ENCODE measurements around the gene SSBP2. TPM values are rescaled to one million over a fixed set of nuclear protein-coding genes. Genes with fewer than 3 reads are reported as not detected.
"Not testable (repeated sequence)": the region's sequence is repeated elsewhere in the genome, so short reads cannot be mapped to it uniquely, and the experiment has no call there.

The SSBP2 gene
- total RNA-seq, 1 experiment from 2014 or later = 13.8 TPM

DNA sequence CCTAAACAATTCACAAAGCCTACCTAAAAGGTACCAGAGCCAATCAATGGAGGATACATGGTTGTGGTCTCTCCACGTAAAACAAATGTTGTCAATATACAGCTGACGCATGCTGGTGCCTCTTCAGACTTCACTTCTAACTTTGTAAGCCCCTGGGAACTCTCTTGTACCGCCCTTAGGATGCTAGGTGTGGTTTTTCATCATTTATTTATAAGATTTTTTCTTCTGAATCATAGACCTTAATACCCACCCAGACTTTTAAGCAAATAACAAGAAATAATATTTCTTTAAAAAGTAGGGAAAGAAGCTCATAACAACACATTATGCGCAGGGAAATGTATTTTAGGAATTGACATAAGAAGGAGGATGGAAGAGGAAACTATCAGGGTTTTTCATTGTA lies 33.0 kb downstream of the SSBP2 start:
- no peak for DNase-seq
- H3K9me3 ChIP-seq = no peaks in the 10 kb centered on the region
- no peaks in the 10 kb centered on the region for H3K27me3 ChIP-seq
- H3K4me3 ChIP-seq = no peak overlapping the region
- no peaks in the 10 kb centered on the region for H3K36me3 ChIP-seq

- no peak for DNase-seq
- Histone ChIP-seq H3K27me3 (no peaks in the 10 kb centered on the region), H3K9me3 (no peaks in the 10 kb centered on the region), H3K36me3 (no peaks in the 10 kb centered on the region), H3K4me3 (no peak overlapping the region)
Measured at GRCh38 chr5:81717226-81717625, 33.7 kb downstream of the SSBP2 start.

- DNase-seq, H3K27me3 ChIP-seq, H3K4me3 ChIP-seq, H3K9me3 ChIP-seq, H3K36me3 ChIP-seq: not testable (repeated sequence)
Measured at GRCh38 chr5:81714076-81714475, 36.8 kb downstream of the SSBP2 start.

DNA sequence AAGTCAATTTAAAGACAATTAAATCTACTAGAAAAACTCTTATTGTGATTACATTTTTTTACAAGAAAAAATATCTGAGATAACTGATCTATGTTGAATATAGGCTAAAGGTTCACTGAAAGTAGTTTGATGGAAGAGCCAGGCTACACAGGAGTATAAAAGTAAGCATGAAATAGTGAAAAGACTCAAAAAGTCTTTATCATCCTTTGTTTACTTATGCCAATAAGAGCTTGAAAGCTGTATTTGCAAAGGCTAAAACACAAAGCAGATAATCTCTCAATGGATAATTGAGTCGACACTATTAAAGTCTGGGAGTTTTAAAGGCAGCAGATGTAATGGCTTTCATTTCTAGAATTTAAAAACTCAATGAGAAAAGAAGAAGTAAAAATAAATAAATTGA lies 42.0 kb downstream of the SSBP2 start:
- Histone ChIP-seq H3K9me3 (no peaks in the 10 kb centered on the region), H3K36me3 (no peaks in the 10 kb centered on the region), H3K4me3 (no peak overlapping the region), H3K27me3 (no peaks in the 10 kb centered on the region)
- DNase-seq = no peak

- Histone ChIP-seq H3K9me3 (peaks cover 4% of the 10 kb centered on the region; the same call in 1 of the 2 replicates), H3K36me3 (no peaks in the 10 kb centered on the region), H3K4me3 (no peak overlapping the region), H3K27me3 (no peaks in the 10 kb centered on the region)
- DNase-seq = no peak
Measured at GRCh38 chr5:81703840-81704239, 47.1 kb downstream of the SSBP2 start.

DNA sequence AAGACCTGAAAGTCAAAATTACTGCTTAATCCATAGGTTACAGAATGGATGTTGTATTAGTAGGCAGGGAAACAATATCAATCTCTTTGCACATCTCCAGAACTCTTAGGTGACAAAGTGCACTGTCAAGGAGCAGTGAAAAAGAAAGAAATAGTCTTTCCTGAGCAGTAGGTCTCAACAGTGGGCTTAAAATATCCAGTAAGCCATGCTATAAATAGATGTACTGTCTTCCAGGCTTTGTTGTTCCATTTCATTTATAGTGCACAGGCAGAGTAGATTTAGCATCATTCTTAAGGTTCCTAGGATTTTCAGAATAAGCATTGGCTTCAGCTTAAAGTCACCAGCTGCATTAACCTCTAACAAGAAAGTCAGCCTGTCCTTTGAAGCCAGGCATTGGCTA lies 50.7 kb downstream of the SSBP2 start:
- Histone ChIP-seq H3K4me3 (no peak overlapping the region), H3K9me3 (peaks cover 4% of the 10 kb centered on the region; the same call in 1 of the 2 replicates), H3K27me3 (no peaks in the 10 kb centered on the region)

GRCh38 chr5:81698813-81699212 lies 52.1 kb downstream of the SSBP2 start:
- Histone ChIP-seq H3K27me3 (no peaks in the 10 kb centered on the region), H3K36me3 (no peaks in the 10 kb centered on the region), H3K9me3 (peaks cover 4% of the 10 kb centered on the region; the same call in 1 of the 2 replicates), H3K4me3 (no peak overlapping the region)
- no peak for DNase-seq

More for the DNA sequence above, 50.7 kb downstream of the SSBP2 start:
- DNase-seq = no peak
- H3K36me3 ChIP-seq = no peaks in the 10 kb centered on the region

GRCh38 chr5:81696418-81697397 lies 54.2 kb downstream of the SSBP2 start:
- Histone ChIP-seq H3K27me3 (no peaks in the 10 kb centered on the region), H3K9me3 (peaks cover 4% of the 10 kb centered on the region; the same call in 1 of the 2 replicates), H3K4me3 (no peak overlapping the region), H3K36me3 (no peaks in the 10 kb centered on the region)
- no peak for DNase-seq

DNA sequence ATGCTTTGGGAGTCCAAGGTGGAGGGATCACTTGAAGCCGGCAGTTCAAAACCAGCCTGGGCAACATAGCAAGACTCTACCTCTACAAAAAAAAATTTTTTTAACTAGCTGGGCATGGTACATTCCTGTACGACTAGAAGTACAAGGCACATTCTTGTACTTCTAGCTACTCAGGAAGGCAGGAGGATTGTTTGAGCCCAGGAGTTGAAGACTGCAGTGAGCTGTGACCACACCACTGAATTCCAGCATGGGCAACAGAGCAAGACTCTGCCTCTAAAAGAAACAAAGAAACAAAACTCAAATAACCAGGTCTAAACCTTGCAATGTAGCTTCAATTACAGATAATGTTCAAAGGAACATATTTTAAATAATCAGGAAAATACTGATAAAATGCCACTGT lies 56.2 kb downstream of the SSBP2 start:
- no peaks in the 10 kb centered on the region for H3K27me3 ChIP-seq
- no peak overlapping the region for H3K4me3 ChIP-seq

GRCh38 chr5:81688215-81688614 lies 62.7 kb downstream of the SSBP2 start:
- H3K27me3 ChIP-seq = no peaks in the 10 kb centered on the region
- DNase-seq = no peak
- H3K36me3 ChIP-seq = no peaks in the 10 kb centered on the region
- no peak overlapping the region for H3K4me3 ChIP-seq
- peaks cover 15% of the 10 kb centered on the region for H3K9me3 ChIP-seq

More for the DNA sequence above, 56.2 kb downstream of the SSBP2 start:
- Histone ChIP-seq H3K9me3 (peaks cover 8% of the 10 kb centered on the region), H3K36me3 (no peaks in the 10 kb centered on the region)
- no peak for DNase-seq

DNA sequence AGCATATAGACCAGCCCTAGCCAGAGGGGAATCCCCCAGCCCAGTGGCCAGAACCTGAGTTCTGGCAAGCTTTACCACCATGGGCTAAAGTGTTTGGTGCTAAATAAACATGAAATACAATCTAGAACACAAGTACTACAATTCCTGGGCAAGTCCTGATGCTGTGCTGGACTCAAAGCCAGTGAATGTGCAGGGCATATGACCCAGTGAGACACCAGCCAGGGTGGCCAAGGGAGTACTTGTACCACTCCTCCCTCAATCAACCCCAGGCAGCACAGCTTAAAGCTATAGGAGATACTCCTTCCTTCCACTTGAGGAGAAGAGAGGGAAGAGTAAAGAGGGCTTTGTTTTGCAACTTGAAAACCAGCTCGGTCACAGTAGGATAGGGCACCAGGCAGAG lies 63.6 kb downstream of the SSBP2 start:
- Histone ChIP-seq H3K27me3 (no peaks in the 10 kb centered on the region), H3K9me3 (peaks cover 15% of the 10 kb centered on the region), H3K4me3 (no peak overlapping the region), H3K36me3 (no peaks in the 10 kb centered on the region)
- DNase-seq = no peak

DNA sequence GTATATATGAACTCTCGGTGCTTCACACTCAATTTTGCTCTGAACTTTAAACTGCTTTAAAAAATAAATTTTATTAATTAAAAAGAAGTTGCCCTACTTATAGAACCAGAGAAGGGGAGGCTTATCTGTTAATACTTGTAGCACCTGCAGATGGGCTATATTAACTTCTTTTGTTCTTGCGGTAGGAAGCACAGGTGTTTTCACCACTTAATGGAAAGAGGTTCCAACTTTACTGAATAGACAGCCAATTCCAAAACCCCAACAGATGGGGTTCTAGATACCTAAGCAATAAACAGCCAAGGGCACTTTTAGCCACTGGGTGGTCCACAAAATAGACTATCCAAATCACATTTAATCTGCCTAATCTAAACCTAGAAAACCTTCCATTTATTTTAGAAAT lies 65.4 kb downstream of the SSBP2 start:
- Histone ChIP-seq H3K9me3 (peaks cover 22% of the 10 kb centered on the region), H3K4me3 (no peak overlapping the region), H3K36me3 (no peaks in the 10 kb centered on the region), H3K27me3 (no peaks in the 10 kb centered on the region)
- no peak for DNase-seq

GRCh38 chr5:81679885-81680284 lies 71.0 kb downstream of the SSBP2 start:
- no peaks in the 10 kb centered on the region for H3K27me3 ChIP-seq
- no peak overlapping the region for H3K4me3 ChIP-seq
- no peaks in the 10 kb centered on the region for H3K36me3 ChIP-seq
- DNase-seq = no peak
- H3K9me3 ChIP-seq = peaks cover 7% of the 10 kb centered on the region

- no peaks in the 10 kb centered on the region for H3K27me3 ChIP-seq
Measured at GRCh38 chr5:81675420-81675819, 75.5 kb downstream of the SSBP2 start.

DNA sequence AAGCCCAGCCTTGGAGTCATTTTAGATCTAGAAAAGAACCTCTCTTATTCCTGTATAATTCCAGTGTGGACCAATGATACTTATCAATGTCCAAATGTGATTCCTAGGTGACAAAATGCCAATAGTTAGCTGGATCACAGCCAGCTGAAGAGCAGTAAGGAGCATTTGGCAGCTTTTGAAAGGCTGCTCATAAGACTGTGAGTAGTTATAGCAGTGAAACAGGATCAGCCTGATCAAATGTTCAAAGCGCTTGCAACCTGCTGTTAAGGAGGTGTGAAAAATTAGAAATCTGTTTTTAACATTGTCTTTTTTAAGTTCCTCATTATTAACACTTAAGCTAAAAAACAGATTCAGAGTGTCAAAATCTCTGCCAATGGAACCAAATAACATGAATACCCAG lies 85.1 kb downstream of the SSBP2 start:
- DNase-seq = no peak
- Histone ChIP-seq H3K27me3 (no peaks in the 10 kb centered on the region), H3K4me3 (no peak overlapping the region), H3K9me3 (no peaks in the 10 kb centered on the region), H3K36me3 (no peaks in the 10 kb centered on the region)

More at GRCh38 chr5:81675420-81675819, 75.5 kb downstream of the SSBP2 start:
- H3K4me3 ChIP-seq = no peak overlapping the region
- no peaks in the 10 kb centered on the region for H3K9me3 ChIP-seq
- DNase-seq = no peak
- no peaks in the 10 kb centered on the region for H3K36me3 ChIP-seq

DNA sequence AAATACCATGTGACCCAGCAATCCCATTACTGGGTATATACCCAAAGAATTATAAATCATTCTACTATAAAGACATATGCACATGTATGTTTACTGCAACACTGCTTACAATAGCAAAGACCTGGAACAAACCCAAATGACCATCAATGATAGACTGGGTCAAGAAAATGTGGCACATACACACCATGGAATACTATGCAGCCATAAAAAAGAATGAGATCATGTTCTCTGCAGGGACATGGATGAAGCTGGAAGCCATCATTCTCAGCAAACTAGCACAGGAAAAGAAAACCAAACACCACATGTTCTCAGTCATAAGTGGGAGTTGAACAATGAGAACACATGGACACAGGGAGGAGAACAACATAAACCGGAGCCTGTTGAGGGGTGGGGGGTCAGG lies 90.3 kb downstream of the SSBP2 start:
- not testable (repeated sequence) for H3K36me3 ChIP-seq

DNA sequence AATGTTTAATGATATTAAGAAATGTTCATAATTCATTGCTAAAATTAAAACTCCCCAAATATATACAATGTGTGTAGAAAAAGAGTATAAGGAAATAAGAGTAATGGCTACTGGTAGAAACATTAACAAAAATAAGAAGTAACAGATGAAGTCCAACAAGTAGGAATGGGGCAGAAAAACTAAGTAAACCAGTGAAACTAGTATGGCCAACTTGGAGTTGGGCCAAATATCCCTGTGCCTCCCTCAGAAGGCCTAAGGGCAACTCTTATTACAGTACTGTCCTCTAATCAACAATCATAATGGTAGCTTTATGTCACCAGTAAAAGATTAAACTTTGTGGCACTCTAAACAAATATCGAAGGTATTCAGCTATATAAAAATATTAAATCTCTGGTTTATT lies 93.5 kb downstream of the SSBP2 start:
- no peak overlapping the region for H3K4me3 ChIP-seq
- no peak for DNase-seq

More for the DNA sequence above, 90.3 kb downstream of the SSBP2 start:
- H3K27me3 ChIP-seq, DNase-seq, H3K4me3 ChIP-seq, H3K9me3 ChIP-seq: not testable (repeated sequence)

GRCh38 chr5:81656783-81657182 lies 94.1 kb downstream of the SSBP2 start:
- no peaks in the 10 kb centered on the region for H3K36me3 ChIP-seq
- no peak for DNase-seq
- no peaks in the 10 kb centered on the region for H3K9me3 ChIP-seq
- H3K27me3 ChIP-seq = no peaks in the 10 kb centered on the region
- H3K4me3 ChIP-seq = no peak overlapping the region

More for the DNA sequence above, 93.5 kb downstream of the SSBP2 start:
- no peaks in the 10 kb centered on the region for H3K27me3 ChIP-seq
- H3K36me3 ChIP-seq = no peaks in the 10 kb centered on the region
- H3K9me3 ChIP-seq = no peaks in the 10 kb centered on the region
